ENCODE results near the gene NID2. TPM values are rescaled to one million over a fixed set of nuclear protein-coding genes. Genes with fewer than 3 reads are reported as not detected.

NID2 gene
- total RNA-seq, 5 donors from 2014 or later (not counting 1 experiment from before 2014, with no cell fraction given): 0.38 to 1.1 (median 0.89) TPM

GRCh38 chr14:51999084-51999483 lies 69.8 kb downstream of the NID2 start:
- ATAC-seq (replicated peaks in 1 of 4) (no peak), DNase-seq (no peak)
- Histone ChIP-seq H3K27ac (ENCODE audit: low read length) (no peak overlapping the region), H3K4me1 (ENCODE audit: control insufficient read depth in 1 of 2, extremely low read depth in 1 of 2, insufficient read depth in 2 of 2, low read length in 2 of 2) (no peaks in the 10 kb centered on the region), H3K27me3 (replicated peaks in 1 of 2; ENCODE audit: control insufficient read depth in 2 of 2, extremely low read depth in 1 of 2, insufficient read depth in 2 of 2, low read length in 1 of 2) (no peaks in the 10 kb centered on the region), H3K9me3 (no peaks in the 10 kb centered on the region), H3K4me3 (ENCODE audit: control insufficient read depth in 1 of 2, extremely low read depth in 1 of 2, low read length in 1 of 2) (no peak overlapping the region), H3K36me3 (ENCODE audit: control insufficient read depth in 2 of 2, extremely low read depth in 1 of 2, insufficient read depth in 1 of 2, low read length in 1 of 2) (peaks cover 3 to 70% of the 10 kb centered on the region in 2 donors)
- WGBS (ENCODE audit: insufficient coverage): no CpG with 5 or more reads among the region's 2 CpGs
- ChIA-PET CTCF (interaction anchor here in 1 of 2 donors (0.5 kb wide), 1 partner anchor 220 kb away, joined by 6 read pairs; no protein-coding TSS in a partner anchor), POLR2A (interaction anchor here in 1 of 2 donors (0.6 kb wide), 1 partner anchor 427 kb away, joined by 18 read pairs; no protein-coding TSS in a partner anchor)
- no peaks in the 10 kb centered on the region for H3K9me3 Mint-ChIP-seq
- H3K4me3 Mint-ChIP-seq: no peak overlapping the region
- H3K27me3 Mint-ChIP-seq: no peaks in the 10 kb centered on the region
- no peak overlapping the region for H3K27ac Mint-ChIP-seq
- H3K4me1 Mint-ChIP-seq: peaks cover 15 to 23% (median 19%) of the 10 kb centered on the region in 3 donors
- peaks cover 56% of the 10 kb centered on the region for H3K36me3 Mint-ChIP-seq

- Mint-ChIP-seq H3K4me1 (peaks cover 22 to 30% (median 26%) of the 10 kb centered on the region in 3 donors), H3K27ac (no peak overlapping the region), H3K36me3 (peaks cover 54% of the 10 kb centered on the region), H3K27me3 (no peaks in the 10 kb centered on the region), H3K9me3 (no peaks in the 10 kb centered on the region), H3K4me3 (no peak overlapping the region)
- no peaks in the 10 kb centered on the region for H3K27me3 ChIP-seq (replicated peaks in 1 of 2; ENCODE audit: control insufficient read depth in 2 of 2, extremely low read depth in 1 of 2, insufficient read depth in 2 of 2, low read length in 1 of 2)
- H3K36me3 ChIP-seq (ENCODE audit: control insufficient read depth in 2 of 2, extremely low read depth in 1 of 2, insufficient read depth in 1 of 2, low read length in 1 of 2): peaks cover 3 to 69% of the 10 kb centered on the region in 2 donors
- DNase-seq: no peak
- no peak overlapping the region for H3K27ac ChIP-seq (ENCODE audit: low read length)
- ChIA-PET CTCF (no interaction called here), POLR2A (no interaction called here)
- H3K4me3 ChIP-seq (ENCODE audit: control insufficient read depth in 1 of 2, extremely low read depth in 1 of 2, low read length in 1 of 2): no peak overlapping the region
- no peak for ATAC-seq (replicated peaks in 1 of 4)
- no peaks in the 10 kb centered on the region for H3K9me3 ChIP-seq
- H3K4me1 ChIP-seq (ENCODE audit: control insufficient read depth in 1 of 2, extremely low read depth in 1 of 2, insufficient read depth in 2 of 2, low read length in 2 of 2): no peaks in the 10 kb centered on the region
These were observed 70.5 kb downstream of the NID2 start for GRCh38 chr14:51998348-51998747.

GRCh38 chr14:51996148-51996746 lies 72.6 kb downstream of the NID2 start:
- no peaks in the 10 kb centered on the region for H3K9me3 Mint-ChIP-seq
- Histone ChIP-seq H3K9me3 (no peaks in the 10 kb centered on the region), H3K4me1 (ENCODE audit: control insufficient read depth in 1 of 2, extremely low read depth in 1 of 2, insufficient read depth in 2 of 2, low read length in 2 of 2) (peaks cover 5 to 7% of the 10 kb centered on the region in 2 experiments), H3K4me3 (ENCODE audit: control insufficient read depth in 1 of 2, extremely low read depth in 1 of 2, low read length in 1 of 2) (no peak overlapping the region), H3K36me3 (ENCODE audit: control insufficient read depth in 2 of 2, extremely low read depth in 1 of 2, insufficient read depth in 1 of 2, low read length in 1 of 2) (peaks cover 0 to 62% of the 10 kb centered on the region in 2 donors), H3K27me3 (replicated peaks in 1 of 2; ENCODE audit: control insufficient read depth in 2 of 2, extremely low read depth in 1 of 2, insufficient read depth in 2 of 2, low read length in 1 of 2) (no peaks in the 10 kb centered on the region), H3K27ac (ENCODE audit: low read length) (no peak overlapping the region)
- no peak overlapping the region for H3K27ac Mint-ChIP-seq
- ATAC-seq (replicated peaks in 1 of 4) (peak in 1 of 4 experiments; percentile 34), DNase-seq (peak in 2 of 35 experiments; percentile 21 to 68)
- POLR2A ChIA-PET: interaction anchor here (0.6 to 1.0 kb wide), 6 partner anchors 10 to 1325 kb away, joined by 3 to 6 read pairs (median 4); no protein-coding TSS in a partner anchor
- H3K27me3 Mint-ChIP-seq: no peaks in the 10 kb centered on the region
- WGBS (ENCODE audit: insufficient coverage): no CpG with 5 or more reads among the region's 4 CpGs
- CTCF ChIA-PET: interaction anchor here (0.6 to 1.5 kb wide), 21 partner anchors 8 to 1769 kb away, joined by 3 to 9 read pairs (median 3); no protein-coding TSS in a partner anchor
- no peak overlapping the region for H3K4me3 Mint-ChIP-seq
- peaks cover 38 to 44% (median 38%) of the 10 kb centered on the region in 3 donors for H3K4me1 Mint-ChIP-seq
- peaks cover 45% of the 10 kb centered on the region for H3K36me3 Mint-ChIP-seq

GRCh38 chr14:51993285-51993920 lies 75.5 kb downstream of the NID2 start:
- ATAC-seq (replicated peaks in 1 of 4) (no peak), DNase-seq (no peak)
- Mint-ChIP-seq H3K27me3 (no peaks in the 10 kb centered on the region), H3K9me3 (no peaks in the 10 kb centered on the region), H3K4me1 (peaks cover 58 to 62% (median 60%) of the 10 kb centered on the region in 3 donors), H3K4me3 (no peak overlapping the region), H3K27ac (no peak overlapping the region), H3K36me3 (peaks cover 26% of the 10 kb centered on the region)
- ChIA-PET POLR2A (interaction anchor here (0.5 to 0.9 kb wide), 3 partner anchors 91 to 1224 kb away, joined by 3 read pairs; no protein-coding TSS in a partner anchor), CTCF (interaction anchor here (0.6 to 2.3 kb wide), 4 partner anchors 9 to 561 kb away, joined by 3 to 9 read pairs (median 4); no protein-coding TSS in a partner anchor)
- Histone ChIP-seq H3K27me3 (replicated peaks in 1 of 2; ENCODE audit: control insufficient read depth in 2 of 2, extremely low read depth in 1 of 2, insufficient read depth in 2 of 2, low read length in 1 of 2) (no peaks in the 10 kb centered on the region), H3K4me3 (ENCODE audit: control insufficient read depth in 1 of 2, extremely low read depth in 1 of 2, low read length in 1 of 2) (no peak overlapping the region), H3K27ac (ENCODE audit: low read length) (no peak overlapping the region), H3K4me1 (ENCODE audit: control insufficient read depth in 1 of 2, extremely low read depth in 1 of 2, insufficient read depth in 2 of 2, low read length in 2 of 2) (peaks cover 11 to 20% of the 10 kb centered on the region in 2 experiments), H3K9me3 (no peaks in the 10 kb centered on the region), H3K36me3 (ENCODE audit: control insufficient read depth in 2 of 2, extremely low read depth in 1 of 2, insufficient read depth in 1 of 2, low read length in 1 of 2) (peaks cover 0 to 39% of the 10 kb centered on the region in 2 donors)
- no CpG with 5 or more reads among the region's 3 CpGs for WGBS (ENCODE audit: insufficient coverage)

- Mint-ChIP-seq H3K9me3 (no peaks in the 10 kb centered on the region), H3K4me3 (peak overlapping the region; percentile 88 to 96 (median 90)), H3K27ac (peak overlapping the region in 1 of 2 donors; percentile 88), H3K27me3 (no peaks in the 10 kb centered on the region), H3K4me1 (peaks cover 51 to 54% (median 53%) of the 10 kb centered on the region in 3 donors), H3K36me3 (peaks cover 19% of the 10 kb centered on the region)
- no peak for ATAC-seq (replicated peaks in 1 of 4)
- ChIA-PET POLR2A (interaction anchor here in 1 of 2 donors (0.6 kb wide), 1 partner anchor 143 kb away, joined by 3 read pairs; no protein-coding TSS in a partner anchor), CTCF (interaction anchor here in 1 of 2 donors (0.6 kb wide), 1 partner anchor 1987 kb away, joined by 6 read pairs; no protein-coding TSS in a partner anchor)
- no peaks in the 10 kb centered on the region for H3K27me3 ChIP-seq (replicated peaks in 1 of 2; ENCODE audit: control insufficient read depth in 2 of 2, extremely low read depth in 1 of 2, insufficient read depth in 2 of 2, low read length in 1 of 2)
- peaks cover 0 to 30% of the 10 kb centered on the region in 2 donors for H3K36me3 ChIP-seq (ENCODE audit: control insufficient read depth in 2 of 2, extremely low read depth in 1 of 2, insufficient read depth in 1 of 2, low read length in 1 of 2)
- no CpG with 5 or more reads among the region's 3 CpGs for WGBS (ENCODE audit: insufficient coverage)
- H3K4me1 ChIP-seq (ENCODE audit: control insufficient read depth in 1 of 2, extremely low read depth in 1 of 2, insufficient read depth in 2 of 2, low read length in 2 of 2): peaks cover 11 to 20% of the 10 kb centered on the region in 2 experiments
- H3K27ac ChIP-seq (ENCODE audit: low read length): no peak overlapping the region
- no peaks in the 10 kb centered on the region for H3K9me3 ChIP-seq
- DNase-seq: no peak
- H3K4me3 ChIP-seq (ENCODE audit: control insufficient read depth in 1 of 2, extremely low read depth in 1 of 2, low read length in 1 of 2): no peak overlapping the region
These were observed 78.4 kb downstream of the NID2 start for GRCh38 chr14:51990488-51990887.

All from T-cell (primary cell).